OCI-M2 (cell line): ENCODE results near the gene SSX4.
"Not testable (repeated sequence)": the region's sequence is repeated elsewhere in the genome, so short reads cannot be mapped to it uniquely, and the experiment has no call there.

Source experiments
- DNase-seq: peaks from one replicate; lab custom pipeline; 2025; ENCODE audit not compliant: unreplicated experiment; lab: John Stamatoyannopoulos, UW

Gene SSX4

DNA sequence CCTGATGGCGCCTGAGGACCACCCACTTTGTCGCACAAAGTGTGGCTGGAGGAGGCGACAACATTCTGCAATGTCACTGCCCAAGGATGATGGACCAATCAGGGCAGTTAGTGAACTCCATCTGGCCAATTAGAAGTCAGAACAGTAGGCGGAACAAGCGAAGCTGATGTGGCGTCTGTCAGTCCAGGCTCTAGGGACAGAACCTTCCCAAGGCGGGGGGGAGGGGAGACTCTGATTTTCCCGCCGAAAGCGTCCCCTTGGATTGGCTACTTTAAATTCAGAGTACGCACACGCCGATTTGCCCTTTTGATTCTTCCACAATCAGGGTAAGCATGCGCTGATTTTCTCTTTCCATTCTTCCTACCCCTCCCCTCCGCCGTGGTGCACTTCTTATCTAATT, at the start of gene SSX4:
Gene SSX4 (plus strand): TSS at position 301 of the 400 bp plus-strand sequence. CDS start 515 bp downstream, outside the sequence.
- not testable (repeated sequence) for DNase-seq

DNA sequence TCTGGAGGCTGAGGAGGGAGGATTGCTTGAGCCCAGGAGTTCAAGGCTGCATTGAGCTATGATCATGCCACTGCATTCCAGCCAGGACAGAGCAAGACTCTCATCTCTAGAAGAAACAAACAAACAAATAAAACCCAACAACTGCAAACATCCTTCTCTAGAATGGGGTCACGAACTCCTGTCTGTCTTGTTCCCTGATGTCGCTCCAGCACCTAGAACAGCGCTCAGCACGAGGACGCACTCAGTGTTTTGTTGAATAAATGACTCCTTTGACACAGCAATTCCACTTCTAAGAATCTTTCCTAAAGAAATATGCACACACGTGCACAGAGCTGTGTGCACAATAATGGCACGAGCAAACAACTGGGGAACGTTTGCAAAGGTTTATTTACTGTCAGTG, 37.3 kb upstream of the SSX4 start:
- DNase-seq, result not testable (repeated sequence)

- not testable (repeated sequence) for DNase-seq
Measured at GRCh38 chrX:48356315-48357094, 26.8 kb upstream of the SSX4 start, which contains the start of gene SSX3. SSX3 (minus strand) TSS chrX:48356703; CDS start chrX:48355249, 1,454 bp downstream.

DNA sequence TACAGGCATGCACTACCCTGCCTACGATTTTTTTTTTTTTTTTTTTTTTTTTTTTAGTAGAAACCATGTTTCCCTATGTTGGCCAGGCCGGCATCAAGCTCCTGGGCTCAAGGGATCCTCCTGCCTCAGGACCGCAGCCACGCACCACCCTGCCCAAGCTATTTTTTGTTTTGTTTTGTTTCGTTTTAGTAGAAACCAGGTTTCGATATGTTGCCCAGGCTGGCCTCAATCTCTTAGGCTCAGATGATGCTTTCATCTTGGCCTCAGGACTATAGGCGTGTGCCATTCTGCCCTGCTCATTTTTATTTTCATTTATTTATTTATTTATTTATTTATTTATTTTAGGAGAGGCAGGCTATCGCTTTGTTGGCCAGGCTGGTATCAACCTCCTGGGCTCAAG, 25.7 kb upstream of the SSX4 start:
- no peak for DNase-seq

GRCh38 chrX:48359281-48359680, 24.1 kb upstream of the SSX4 start:
- not testable (repeated sequence) for DNase-seq

- DNase-seq, result not testable (repeated sequence)
Measured at GRCh38 chrX:48367717-48368408, 15.5 kb upstream of the SSX4 start.

GRCh38 chrX:48370408-48370807, 12.9 kb upstream of the SSX4 start:
- not testable (repeated sequence) for DNase-seq

GRCh38 chrX:48396931-48397330, 13.6 kb downstream of the SSX4 start:
- not testable (repeated sequence) for DNase-seq

- not testable (repeated sequence) for DNase-seq
Measured at GRCh38 chrX:48397825-48398224, 14.5 kb downstream of the SSX4 start.

DNA sequence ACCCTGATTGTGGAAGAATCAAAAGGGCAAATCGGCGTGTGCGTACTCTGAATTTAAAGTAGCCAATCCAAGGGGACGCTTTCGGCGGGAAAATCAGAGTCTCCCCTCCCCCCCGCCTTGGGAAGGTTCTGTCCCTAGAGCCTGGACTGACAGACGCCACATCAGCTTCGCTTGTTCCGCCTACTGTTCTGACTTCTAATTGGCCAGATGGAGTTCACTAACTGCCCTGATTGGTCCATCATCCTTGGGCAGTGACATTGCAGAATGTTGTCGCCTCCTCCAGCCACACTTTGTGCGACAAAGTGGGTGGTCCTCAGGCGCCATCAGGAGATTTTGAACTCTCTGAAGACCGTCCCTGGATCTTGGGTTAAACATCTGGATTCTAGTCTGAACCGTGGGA, 28.5 kb downstream of the SSX4 start, which contains the start of gene SSX4B:
Gene SSX4B (minus strand): TSS at position 101 of the 400 bp plus-strand sequence. CDS start 588 bp downstream, outside the sequence.
- DNase-seq, result not testable (repeated sequence)

- DNase-seq, result not testable (repeated sequence)
Measured at GRCh38 chrX:48427027-48427716, 43.8 kb downstream of the SSX4 start.

DNA sequence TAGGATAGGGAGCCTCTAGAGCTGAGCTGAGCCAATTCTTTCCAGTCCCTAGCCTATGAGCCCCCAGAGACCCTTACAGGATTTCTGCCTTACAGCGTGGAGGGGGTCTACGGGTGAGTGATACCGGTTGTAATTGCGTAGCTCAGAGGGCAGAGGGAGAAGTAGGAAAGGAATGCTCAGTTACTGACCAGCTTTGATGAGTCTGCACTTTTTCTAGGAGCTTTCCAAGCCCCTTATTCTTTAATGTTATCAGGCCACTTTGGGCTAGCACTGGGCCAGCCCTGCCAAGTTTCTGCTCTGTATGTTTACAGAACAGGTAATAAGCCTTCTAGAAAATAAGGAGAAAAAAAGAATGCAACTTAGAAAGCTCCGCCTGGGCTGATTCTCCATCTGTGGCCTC, 46.3 kb downstream of the SSX4 start:
- not testable (repeated sequence) for DNase-seq

DNA sequence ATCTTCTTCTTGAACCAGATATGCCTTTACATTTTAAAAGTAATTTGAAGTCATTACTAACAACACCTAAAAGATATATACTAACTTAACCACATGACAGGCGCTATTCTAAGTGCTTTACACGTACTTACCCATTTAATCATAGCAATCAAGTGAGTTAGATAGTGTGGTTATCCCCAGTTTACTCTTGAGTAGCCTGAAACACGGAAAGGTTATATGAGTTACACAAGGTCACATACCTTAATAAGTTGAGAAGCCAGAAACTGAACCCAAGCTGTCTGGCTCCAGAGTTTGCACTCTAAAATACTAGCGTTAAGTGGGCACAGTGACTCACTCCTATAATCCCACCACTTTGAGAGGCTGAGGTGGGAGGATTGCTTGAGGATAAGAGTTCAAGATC, 46.8 kb downstream of the SSX4 start:
- DNase-seq, result not testable (repeated sequence)

- DNase-seq, result not testable (repeated sequence)
Measured at GRCh38 chrX:48433713-48434112, 50.4 kb downstream of the SSX4 start.
